ENCODE measurements around the gene N4BP2L1. TPM values are rescaled to one million over a fixed set of nuclear protein-coding genes. Genes with fewer than 3 reads are reported as not detected.

Gene N4BP2L1
- total RNA-seq, result 13.2 TPM

DNA sequence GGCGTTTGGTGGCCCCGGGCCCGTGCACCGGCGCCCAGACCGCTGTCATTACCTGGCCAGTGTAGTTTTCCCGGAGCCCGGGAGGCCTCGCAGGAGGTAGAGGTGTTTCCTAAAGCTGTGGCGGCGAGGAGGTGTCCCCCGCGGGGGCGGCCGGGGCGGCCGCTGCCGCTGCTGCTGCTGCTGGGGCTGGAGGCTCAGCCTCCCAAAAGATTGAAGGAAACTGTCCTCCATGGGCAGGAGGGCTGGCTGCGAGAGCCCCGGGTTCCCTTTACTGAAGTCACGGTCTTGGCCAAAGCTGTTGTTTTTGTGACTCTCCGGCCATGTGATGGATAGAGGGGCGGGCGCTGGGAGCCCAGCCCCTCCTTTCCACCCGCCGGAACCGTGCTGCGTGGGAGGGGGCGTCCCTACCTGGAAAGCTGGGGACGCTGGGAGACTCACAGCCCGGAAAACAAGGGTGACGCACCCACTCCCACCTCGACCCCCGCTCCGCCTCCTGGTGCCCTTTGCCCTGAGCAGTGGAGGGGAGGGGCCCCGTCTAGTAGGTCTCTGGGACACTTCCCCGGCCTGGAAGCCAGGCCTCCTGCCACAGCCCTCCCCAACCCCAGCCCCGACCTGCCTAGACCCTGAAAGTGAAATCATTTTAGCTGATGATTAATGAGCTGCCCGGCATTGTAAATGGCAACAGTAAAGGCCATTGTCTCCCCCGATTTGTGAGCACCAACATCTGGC is at the start of gene N4BP2L1:
N4BP2L1 (minus strand) TSS at position 279 of the 729 bp plus-strand sequence; CDS start at position 231, 48 bp downstream.
- DNase-seq (ENCODE audit: low read depth in 2 of 3, low spot score in 2 of 3), result peak; percentile 59 to 97 (median 91)

DNA sequence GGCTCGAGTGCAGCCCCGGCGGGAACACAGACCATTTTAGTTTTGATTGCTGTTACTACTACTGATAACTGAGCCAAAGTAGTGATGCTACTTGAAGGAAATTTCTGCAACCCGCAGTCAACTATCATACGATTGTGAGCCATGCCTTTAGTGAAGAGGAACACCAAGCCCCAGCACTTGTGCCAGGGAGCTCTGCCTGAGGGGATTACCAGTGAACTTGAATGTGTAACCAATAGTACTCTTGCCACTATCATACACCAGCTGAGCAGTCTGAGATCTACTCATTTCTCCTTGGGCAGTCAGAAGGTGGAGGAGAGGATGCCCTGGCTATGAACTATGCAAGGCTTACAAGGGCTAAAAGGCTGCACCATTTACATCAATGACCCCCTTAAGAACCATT is 49.0 kb upstream of the N4BP2L1 start:
- no peak for DNase-seq (ENCODE audit: low read depth in 2 of 3, low spot score in 2 of 3)

DNA sequence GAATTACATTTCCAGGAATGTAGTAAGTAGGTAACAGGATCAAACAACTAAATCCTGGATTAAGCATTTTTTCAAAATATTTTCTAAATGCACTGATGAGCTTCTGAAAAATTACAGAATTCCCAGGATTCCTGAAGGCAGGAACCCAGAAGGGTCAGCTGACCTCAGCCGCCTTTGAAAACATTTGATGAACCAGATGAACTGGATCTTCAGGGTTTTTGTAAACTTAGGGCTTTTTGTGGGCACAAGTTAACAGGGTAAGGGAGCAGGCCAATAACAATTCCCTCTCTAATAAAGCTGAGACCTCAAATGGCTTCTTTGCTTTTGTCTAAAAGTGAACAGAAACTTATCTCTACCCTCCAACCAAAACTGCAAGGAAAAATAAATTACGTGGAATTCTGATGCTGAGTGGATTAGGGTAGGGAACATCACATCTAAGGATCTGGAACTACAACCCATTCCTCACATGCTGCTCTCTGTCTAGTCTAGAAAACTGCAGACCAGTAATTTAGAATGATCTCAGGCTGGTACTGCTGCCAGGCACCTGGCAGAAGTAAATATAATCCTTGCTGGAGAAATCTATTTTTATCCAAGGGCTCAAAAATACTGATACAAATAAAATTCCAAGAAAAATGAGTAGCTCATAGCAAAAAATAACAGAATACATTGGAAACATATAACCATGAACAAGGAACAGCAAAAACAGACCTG is 48.2 kb upstream of the N4BP2L1 start:
- DNase-seq (ENCODE audit: low read depth in 2 of 3, low spot score in 2 of 3), result no peak

DNA sequence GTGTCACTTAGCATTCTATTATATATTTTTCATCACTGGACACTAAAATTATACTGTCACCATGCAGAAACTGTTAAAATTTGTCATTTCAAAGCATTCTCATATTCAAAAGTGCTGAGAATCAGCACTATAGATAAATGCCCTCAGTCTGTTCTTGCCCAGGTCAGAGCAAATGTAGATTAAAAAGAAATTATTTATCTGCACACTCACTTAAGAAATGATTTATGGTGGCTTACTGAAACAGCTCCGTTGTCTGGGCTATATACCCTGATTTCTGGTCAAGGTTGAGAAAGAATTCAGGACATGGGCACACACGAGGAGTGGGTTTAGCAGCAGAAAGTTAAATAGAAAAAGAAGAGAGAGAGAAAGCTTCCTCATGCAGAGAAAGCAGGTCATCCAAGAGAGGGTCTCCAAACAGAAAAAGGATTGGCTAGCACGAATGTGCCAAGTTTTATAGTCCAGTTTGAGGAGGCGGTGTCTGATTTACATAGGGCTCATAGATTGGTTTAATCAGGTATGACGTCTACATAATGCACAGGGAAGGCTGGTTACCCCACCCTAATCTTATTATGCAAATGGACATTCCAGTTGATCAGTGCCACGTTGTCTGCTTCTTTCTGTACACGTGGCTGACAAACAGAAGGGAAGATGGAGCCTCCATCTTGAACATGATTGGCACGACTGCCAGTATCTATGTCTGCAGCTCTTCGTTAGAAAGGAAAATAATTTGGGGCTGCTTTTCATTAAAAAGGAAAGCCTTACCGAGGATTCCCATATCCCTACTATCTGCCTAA is 47.3 kb upstream of the N4BP2L1 start:
- DNase-seq (ENCODE audit: low read depth in 2 of 3, low spot score in 2 of 3), result no peak

DNA sequence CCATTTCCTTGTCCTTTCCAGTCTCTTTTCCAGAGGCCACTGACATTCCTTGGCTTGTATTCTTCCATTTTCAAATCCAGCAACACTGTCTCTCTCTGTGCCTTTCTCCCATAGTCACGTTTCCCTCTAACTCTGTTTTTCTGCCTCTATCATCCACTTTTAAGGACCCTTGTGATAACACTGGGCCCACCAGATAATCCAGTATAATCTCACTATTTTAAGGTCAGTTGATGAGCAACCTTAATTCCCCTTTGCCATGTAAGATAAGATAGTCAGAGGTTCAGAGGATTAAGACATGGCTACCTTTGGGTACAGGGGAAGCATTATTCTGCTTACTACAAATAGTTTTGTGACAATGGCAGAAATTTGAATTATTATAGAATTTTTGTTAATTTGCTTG is 45.7 kb upstream of the N4BP2L1 start:
- DNase-seq (ENCODE audit: low read depth in 2 of 3, low spot score in 2 of 3), result no peak

DNA sequence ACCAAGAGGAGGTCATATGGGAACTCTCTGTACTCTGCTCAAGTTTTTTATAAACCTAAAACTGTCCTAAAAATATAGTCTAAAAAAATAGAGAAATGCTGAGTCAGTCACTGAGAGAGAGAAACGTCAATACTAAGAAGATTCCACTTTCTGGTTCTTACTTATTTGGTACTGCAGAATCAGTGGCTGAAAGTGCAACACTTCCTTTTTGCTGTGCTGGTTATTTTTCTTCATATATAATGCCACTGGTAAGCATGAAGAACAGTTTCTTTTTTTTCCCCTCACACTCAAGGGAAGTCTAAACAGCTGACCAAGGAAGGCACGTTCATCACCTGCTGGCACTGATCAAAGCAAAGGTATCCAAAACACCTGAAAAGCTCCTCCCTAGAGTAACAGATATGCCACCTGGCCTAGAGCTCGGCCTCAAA is 44.3 kb upstream of the N4BP2L1 start:
- DNase-seq (ENCODE audit: low read depth in 2 of 3, low spot score in 2 of 3), result peak in 1 of 3 donors; percentile 30

DNA sequence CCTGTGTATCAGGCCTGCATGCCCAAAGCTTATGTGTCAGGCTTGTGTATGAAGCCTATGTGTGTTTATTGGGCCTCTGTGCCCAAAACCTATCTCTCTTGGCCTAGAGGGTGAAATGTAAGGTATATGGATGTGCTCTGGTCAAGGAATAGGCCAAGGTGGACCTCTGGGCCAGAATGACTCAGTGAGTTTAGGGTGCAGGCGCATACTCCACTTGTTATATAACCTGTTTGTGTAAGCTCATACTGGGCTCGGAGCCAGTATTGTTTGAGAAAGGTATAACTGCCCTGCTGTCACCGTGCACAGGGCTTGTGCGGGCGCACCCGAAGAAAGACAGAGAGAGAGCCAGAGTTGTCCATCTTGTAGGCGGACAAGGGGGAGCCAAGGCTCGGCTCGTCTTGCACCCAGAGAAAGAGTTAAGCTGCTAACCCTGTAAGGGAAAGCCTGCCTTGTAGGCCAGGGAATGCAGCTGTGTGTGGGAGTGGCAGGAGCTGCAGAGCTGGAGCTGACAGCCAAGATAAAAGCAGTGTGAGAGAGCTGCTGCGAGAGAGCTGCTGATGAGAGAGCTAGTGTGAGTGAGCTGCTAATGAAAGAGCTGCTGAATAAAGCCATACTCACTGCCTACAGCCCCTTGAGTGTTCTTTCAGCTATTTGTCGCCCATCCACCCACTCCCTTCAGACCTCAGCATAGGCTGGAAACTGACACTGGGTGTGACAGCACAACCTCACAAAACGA is 43.4 kb upstream of the N4BP2L1 start:
- DNase-seq (ENCODE audit: low read depth in 2 of 3, low spot score in 2 of 3), result no peak

DNA sequence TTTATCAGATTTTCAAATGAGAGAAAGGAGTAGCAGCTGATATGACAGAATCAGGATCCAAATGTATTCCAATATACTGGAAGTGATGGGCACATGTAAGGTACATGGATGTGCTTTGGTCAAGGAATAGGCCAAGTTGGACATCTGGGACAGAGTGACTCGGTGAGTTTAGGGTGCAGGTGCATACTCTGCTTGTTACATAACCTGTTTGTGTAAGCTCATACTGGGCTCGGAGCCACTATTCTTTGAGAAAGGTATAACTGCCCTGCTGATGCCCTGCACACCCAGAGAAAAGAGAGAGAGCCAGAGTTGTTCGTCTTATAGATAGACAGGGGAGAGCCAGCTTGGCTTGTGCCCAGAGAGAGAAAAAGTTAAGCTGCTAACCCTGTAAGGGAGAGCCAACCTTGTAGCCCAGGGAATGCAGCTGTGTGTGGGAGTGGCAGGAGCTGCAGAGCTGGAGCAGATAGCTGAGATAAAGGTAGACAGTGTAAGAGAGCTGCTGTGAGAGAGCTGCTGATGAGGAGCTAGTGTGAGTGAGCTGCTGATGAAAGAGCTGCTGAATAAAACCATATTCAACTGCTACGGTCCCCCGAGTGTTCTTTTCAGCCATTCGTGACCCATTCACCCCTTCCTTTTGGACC is 40.7 kb upstream of the N4BP2L1 start:
- no peak for DNase-seq (ENCODE audit: low read depth in 2 of 3, low spot score in 2 of 3)

DNA sequence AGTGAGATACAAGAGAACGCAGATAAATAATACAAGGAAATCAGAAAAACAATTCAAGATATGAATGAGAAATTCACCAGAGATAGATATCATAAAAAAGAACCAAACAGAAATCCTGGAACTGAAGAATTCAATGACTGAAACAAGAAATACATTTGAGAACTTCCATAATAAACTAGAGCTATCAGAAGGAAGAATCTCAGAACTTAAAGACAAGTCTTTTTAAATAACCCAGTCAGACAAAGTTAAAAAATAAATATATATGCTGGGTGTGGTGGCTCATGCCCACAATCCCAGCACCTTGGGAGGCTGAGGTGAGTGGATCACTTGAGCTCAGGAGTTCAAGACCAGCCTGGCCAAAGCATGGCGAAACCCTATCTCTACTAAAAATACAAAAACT is 28.7 kb upstream of the N4BP2L1 start:
- no peak for DNase-seq (ENCODE audit: low read depth in 2 of 3, low spot score in 2 of 3)

DNA sequence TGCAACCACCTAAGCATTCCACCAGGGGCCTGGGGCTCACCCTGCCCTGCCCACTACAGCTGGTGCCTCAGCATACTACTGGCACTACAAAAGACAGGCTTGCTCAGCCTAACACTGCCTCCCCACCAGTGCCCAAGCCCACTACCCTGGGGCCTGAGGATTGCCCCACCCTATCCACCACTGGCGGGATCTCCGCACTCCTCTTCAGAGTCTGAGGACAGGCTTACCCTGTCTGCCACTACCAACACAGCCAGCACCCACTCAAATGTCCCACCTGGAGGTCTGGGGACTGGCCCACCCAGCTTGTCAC is 27.6 kb upstream of the N4BP2L1 start:
- no peak for DNase-seq (ENCODE audit: low read depth in 2 of 3, low spot score in 2 of 3)

DNA sequence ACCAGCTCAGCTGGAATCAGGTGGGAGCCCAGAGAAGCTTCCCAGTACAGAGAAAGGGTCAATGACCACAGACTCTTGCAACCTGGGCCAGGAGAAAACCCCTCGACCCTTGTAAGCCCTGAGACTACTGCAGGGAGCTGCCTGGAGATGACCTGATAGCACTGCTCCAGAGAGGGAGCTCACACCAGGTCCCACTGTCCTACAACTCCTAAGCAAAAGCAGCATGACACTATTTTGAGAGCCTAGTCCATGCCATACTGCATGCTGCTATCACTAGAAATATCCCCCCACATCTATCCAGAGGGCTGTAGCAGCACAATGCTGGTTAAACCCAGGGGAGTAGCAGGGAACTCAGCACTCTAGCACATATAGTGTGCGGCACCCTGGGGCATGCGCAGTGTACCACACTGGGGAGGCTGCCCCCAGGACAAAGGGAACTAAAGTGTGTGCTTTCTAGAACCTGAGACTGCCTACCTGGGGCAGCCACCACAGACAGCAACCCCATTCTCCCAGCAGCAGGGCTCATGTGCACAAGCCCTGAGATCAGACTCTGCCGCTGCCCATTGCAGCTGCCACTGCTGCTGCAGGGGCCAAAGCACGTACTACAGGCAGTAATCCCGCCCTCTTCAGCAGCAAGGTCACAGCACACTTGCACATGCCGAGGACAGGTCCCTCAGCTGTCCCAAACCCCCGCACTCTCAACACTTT is 27.1 kb upstream of the N4BP2L1 start:
- no peak for DNase-seq (ENCODE audit: low read depth in 2 of 3, low spot score in 2 of 3)

DNA sequence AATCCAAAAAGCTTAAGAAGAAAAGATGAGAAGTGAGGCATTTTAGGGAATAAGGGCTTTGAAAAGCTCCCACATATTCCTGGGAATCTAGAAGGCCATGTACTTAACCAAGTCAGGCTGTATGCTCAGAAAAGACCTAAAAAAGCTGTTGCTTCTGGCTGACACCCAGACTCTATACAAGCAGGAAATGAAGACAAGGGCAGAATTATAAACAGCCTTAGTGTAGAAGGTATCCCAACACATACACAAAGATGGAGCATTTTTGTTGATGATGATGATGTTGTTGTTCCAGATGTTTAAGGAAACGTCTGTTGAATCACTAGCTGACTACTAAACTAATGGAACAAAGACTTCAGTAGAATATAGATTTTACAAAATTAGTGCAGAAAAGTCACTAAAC is 26.1 kb upstream of the N4BP2L1 start:
- DNase-seq (ENCODE audit: low read depth in 2 of 3, low spot score in 2 of 3), result no peak

DNA sequence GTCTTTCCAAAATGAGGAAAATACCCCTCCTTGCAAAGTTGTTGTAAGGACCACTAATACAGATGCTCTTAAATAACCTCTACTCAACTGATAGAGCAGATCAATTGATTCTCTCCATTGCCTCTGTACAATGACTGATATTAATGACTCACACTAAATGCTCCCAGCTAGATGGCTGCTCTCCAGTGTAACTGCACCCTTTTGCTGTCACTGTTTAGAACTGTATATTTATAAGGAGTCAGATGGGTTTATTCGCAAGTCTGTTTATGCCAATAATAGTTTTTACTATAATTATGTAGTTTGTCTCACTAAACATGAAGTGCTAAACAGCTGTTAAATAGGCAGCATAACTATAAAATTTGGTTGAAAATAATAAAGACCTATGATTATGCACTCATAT is 21.0 kb upstream of the N4BP2L1 start:
- no peak for DNase-seq (ENCODE audit: low read depth in 2 of 3, low spot score in 2 of 3)

DNA sequence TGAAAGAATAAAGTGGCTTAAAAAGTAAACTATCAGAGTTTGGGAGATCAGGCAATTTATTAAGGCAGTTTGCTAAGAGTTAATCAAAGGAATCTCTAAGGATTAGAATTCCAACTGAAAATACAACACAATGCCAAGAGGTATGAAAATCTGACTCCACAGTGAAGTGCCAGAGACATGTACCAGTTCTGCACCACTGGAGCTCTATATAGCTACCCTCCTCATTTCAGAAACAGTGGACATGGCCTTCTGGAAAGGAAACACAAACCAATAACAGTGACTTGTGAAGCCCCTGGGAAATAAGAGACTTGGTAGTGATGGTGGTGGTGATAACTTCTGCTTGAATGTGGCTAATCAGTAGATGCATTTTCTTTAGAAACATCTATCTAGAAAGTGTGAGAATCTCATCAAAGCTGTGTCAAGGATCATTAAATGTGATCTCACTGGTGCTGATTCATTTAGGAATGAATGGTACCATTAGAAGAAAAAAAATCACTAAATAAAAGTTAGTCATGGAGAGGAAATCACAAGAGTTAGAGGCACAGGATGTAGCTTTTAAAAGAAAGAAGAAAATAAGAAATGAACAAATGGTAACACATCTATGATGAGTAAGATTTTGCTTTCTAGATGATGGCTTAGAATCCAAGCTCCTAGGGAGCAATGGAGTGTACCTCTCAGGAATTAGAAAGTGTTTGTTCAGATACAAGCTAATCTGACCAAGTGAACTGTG is 20.1 kb upstream of the N4BP2L1 start:
- DNase-seq (ENCODE audit: low read depth in 2 of 3, low spot score in 2 of 3), result no peak

DNA sequence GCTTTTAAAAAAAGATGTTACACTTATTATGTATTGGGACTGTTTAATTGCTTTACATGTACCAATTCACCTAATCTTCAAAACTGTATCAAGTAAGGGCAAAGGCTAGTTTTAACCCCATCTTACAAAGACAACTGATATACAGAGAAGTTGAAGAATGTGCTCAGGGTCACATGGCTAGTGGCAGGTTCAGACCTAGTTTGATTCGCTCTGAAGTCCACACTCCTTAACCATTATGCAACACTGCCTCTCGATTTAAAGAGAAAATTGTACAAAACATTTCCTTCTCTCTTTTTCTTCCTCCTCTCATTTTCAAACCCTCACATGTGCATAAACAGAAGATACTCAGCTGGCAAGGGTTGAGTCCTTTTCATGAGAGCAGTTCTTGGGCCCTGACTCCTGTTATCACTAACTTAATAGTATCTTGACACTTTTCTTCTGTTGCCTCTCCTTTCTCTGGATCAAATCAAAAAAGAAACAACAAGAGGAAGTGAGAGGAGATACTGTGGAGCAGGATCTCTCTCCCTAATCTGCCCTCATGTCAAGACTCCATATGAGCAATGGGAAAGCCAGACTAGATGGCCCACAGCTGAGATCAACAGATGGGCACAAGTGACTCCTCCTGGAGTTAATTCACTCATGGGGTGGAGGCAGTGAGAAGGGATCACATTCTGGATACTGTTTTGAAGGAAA is 19.0 kb upstream of the N4BP2L1 start:
- DNase-seq (ENCODE audit: low read depth in 2 of 3, low spot score in 2 of 3), result no peak

DNA sequence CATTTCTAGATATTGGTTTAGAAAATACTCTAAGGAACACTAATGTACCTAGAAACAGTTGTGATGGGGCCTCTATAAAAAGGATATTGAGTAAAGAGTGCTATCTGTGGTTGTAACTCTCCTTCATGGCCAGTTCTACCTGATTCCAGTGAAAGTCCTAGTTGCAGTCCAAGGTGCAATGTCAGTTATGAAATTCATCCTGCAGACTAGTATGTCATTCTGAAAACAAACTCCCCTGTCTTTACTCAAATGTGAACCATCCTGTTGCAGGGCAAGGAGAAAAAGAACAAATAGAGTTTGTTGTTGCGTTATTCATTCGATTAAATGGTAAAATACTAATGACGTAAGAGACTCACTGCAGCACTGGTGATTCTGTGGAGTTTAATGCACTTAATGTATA is 18.3 kb upstream of the N4BP2L1 start:
- DNase-seq (ENCODE audit: low read depth in 2 of 3, low spot score in 2 of 3), result no peak

DNA sequence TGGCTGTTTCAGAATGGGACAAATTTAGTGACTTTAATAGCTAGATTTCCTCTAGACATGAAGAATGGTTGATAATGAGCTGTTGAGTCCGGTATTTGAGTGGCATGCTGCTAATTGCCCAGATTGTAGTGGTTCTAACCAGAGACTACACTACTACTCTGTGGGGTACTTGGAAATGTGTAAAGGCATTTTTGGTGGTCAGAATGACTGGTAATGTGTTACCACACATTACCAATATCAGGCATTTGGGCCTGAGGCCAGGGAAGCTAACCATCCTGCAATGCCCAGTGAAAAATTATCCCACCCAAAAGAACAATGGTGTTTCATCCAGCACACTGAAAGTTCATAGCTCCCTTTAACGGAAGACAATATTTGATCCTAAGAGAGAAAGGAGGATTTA is 17.5 kb upstream of the N4BP2L1 start:
- no peak for DNase-seq (ENCODE audit: low read depth in 2 of 3, low spot score in 2 of 3)

DNA sequence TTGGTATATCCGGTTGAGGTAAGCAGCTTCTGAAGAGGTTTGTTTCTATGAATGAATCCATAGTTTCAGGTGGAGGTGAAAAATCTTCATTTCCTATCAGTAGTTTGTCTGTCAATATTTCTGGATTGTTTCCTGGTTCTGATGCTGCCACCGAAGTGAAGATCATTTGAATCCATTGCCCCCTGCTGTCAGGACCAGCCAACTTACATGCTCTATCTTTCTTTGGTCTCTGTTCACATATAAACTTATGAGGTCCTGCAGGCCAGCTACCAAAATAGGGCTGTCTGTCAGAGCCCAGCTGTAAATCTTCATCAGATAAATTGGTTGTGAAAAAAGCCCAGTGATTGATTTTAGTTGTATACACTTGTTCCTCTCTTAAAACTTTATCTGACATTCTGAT is 15.2 kb upstream of the N4BP2L1 start:
- peak in 2 of 3 donors; percentile 52 to 70 for DNase-seq (ENCODE audit: low read depth in 2 of 3, low spot score in 2 of 3)

DNA sequence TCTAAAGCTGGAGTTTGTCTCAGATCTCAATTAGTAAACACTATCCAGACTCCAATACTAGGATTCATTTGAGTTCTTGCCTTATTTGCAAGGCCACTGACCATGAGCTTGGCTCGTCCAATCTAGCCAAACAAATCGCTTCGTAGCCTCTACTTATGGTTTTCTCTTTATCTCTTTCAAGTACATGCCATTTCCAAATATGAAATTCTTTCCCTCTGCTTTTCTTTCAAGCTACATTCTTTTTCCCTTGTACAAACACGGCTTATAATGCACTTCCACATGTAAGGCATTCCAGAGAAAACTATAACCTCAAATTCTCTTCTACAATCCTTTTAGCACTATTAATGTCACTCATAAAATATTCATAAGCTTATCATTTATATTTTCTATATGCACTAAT is 10.9 kb upstream of the N4BP2L1 start:
- DNase-seq (ENCODE audit: low read depth in 2 of 3, low spot score in 2 of 3), result no peak
